GM21576 (cell line): Measurements from ENCODE around the gene ANO6.

Experiments used
- ATAC-seq: cut with Tn5 transposase; IDR thresholded peaks from one replicate; pipeline ENCODE4 v1.9.1; 2021; ENCODE audit warnings: mild to moderate bottlenecking, moderate library complexity; ENCODE audit not compliant: unreplicated experiment

ANO6 gene

GRCh38 chr12:45212064-45212463 is 3.8 kb upstream of the ANO6 start:
- no peak for ATAC-seq

DNA sequence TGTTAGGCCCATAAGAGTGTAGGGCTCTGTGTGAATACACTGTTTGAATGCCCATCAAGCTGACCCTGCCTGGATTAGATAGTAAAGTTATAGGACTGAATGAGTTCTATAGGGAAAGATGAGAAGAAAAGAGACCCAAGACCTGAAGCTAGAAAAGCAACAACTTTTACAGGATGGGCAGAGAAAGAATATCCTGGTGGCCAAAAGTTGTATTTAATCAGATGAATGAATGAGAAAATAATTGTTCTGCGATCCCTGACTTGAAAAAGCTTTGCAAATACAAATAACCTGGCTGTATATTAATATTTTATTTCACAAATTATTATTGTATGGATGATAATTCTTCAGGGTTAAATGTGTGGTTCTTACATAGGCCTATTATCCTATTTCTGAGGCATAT is 2.8 kb upstream of the ANO6 start:
- ATAC-seq = no peak

GRCh38 chr12:45214071-45214470 is 1.8 kb upstream of the ANO6 start:
- ATAC-seq = no peak

GRCh38 chr12:45214749-45215418 is 1.0 kb upstream of the ANO6 start:
- no peak for ATAC-seq

GRCh38 chr12:45216230-45216982 is 511 bp downstream of the ANO6 start:
- ATAC-seq = peak; percentile 41

DNA sequence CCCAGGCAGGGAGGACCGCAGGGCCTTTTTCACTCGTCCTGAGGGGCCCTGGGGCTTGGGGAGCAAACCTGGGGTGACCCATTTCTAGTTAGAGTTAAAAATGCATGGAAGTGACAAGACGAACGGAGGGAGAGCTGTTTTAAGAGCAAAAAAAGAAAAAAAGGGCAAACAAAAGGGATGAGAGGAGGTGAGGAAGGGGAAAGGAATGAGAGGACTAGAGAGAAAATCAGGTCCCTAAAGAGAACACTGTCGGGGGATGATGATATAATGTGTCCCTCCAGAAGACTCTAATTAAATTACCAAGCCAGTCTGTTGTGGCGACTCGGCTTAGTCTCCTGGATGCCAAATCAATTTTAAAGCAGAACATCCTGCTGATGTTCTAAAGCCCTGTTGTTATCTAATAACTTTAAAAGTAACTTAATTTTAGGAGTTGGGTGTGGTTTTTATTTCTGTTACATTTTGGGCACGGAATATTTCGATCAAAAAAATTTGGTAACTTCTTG is 1.1 kb downstream of the ANO6 start:
- no peak for ATAC-seq

DNA sequence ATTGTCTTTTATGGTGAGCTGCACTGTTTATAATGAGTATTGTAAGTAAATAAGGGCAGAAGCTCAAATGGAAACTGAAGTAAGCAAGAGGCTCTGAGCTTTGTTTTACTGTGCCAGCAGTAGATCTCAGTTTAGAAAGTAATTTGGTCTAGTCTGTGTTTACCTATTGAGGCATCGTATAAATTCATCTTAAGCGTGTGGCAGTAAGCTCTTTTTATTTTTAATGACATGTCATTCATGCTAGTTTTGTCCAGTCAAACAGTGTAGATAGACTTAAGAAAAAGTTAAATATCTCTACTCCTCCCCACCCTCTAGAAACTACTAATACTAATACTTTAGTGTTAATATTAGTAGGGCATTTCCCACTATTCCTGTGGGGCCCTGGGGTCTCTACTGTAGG is 2.0 kb downstream of the ANO6 start:
- no peak for ATAC-seq

DNA sequence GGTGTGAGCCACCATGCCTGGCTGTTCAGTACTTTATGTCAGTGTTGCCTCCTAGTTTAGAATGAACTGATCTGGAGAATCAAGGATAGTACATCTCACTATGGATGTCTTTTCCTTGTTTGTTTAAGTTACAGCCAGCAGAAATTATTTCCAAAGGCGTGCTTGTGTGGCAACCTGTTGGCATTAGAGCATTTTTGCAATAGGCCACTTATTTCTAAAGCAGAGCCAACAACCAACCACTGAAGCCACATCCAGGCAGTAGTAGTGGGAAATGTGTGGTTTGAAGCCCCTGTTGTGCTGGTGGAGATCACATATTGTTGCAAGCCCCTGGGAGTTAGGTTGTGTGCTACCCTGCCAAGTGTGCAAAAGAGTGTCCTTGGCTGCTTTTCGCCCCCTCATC is 3.7 kb downstream of the ANO6 start:
- no peak for ATAC-seq

DNA sequence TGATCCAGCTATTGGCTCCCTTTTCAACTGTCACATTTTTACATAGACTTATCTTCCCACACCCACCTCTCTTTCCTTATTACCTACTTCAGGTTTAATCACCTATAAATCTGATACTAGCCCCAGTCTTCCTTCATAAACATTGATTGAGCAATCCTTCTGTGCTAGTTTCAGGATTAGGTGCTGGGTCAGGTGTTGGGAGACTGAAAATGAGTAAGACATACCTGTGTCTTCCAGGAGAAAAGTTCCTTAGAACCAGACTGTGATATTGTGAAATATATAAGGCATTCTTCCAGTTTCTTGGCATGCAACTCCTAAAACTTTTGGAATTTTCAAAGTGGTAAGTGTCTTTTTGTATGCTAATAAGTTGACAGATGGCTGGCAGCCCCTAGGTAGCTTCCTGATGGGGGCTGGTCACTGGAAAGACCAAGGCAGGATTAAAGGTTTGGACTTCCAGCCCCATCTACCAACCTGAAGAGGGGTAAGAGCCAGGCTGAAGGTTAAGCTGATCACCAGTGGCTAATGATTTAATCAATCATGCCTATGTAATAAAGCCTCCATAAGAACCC is 4.6 kb downstream of the ANO6 start:
- no peak for ATAC-seq

GRCh38 chr12:45220969-45221368 is 5.1 kb downstream of the ANO6 start:
- no peak for ATAC-seq

GRCh38 chr12:45223868-45224267 is 8.0 kb downstream of the ANO6 start:
- no peak for ATAC-seq

- no peak for ATAC-seq
These were observed 8.4 kb downstream of the ANO6 start for GRCh38 chr12:45224311-45224710.

DNA sequence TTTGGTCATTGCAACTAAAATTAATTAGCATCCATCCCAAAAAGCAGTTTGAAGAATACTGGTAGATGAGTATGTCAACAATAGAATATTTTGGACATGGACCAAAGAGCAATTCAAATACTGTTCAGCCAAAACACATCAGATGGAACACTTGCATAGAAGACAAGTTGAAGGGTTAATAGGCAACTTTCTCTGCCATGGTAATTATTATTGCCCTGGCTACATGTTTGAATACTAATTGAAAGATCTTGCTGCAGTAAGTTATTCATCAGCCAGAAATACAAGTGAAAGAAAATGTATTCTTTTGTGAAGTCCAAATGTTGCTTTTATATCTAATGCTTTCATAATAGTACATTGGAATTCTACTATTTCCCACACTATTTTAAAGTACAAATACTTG is 10.1 kb downstream of the ANO6 start:
- ATAC-seq = no peak

DNA sequence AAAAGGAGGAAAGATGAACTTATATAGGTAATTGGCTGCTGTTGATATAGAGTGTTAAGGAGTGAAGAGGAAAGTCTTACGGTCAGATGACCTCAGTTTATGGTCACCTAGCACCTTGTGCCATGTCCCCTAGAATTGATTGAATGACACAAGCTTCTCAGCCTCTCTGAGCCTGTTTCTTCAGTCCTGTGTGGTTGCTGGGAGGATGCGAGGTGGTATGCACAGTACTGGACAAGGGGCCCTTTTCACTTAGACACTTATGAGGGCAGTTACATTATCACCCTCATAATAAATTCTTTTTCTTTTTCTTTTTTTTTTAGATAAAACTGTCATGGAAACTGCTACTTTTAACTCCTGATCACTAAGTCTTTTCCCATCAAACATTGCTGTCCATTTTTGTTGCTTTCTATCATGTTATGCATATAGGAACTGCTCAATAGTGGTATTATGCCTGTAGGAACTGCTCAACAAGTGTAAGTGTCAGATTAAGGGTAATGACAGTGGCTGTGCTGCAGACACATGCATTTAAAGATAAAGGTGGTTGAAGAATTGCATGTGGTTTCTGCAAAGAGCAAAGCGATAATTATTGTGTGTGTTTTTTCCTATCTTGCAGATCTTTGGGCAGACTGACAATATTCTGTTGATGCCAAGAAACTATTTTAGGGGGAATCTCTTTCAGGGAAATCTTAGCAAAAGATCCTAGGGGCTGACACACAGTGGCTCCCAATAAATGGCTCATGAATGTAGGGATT is 11.6 kb downstream of the ANO6 start:
- no peak for ATAC-seq

GRCh38 chr12:45231515-45232145 is 15.7 kb downstream of the ANO6 start:
- no peak for ATAC-seq

DNA sequence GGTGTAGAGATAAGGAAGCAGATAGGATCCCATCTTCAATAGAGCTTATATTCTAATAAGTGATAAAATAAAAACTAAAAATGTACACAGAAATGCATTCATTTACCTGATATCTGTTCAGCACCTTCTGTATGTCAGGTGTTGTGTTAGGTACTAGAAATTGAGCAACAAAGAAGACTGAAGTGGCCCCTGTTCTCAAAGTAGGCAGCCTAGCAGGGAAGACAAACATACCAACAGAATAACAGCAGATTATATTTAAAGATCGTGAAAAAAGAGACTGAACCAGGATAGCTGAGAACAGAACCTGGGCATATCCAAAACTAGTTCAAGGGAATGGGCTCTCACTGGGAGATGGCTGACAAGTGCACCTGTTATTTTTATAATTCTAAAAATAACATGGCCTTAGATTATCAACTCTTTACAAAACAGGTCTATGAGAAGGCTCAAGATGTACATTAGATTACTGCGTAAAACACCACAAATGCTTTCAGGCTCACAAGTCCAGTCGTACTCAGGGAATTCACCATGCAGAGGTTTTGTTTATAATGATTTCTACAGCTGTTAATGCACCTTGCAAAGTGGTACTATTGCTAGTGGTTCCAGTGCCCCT is 16.4 kb downstream of the ANO6 start:
- no peak for ATAC-seq

DNA sequence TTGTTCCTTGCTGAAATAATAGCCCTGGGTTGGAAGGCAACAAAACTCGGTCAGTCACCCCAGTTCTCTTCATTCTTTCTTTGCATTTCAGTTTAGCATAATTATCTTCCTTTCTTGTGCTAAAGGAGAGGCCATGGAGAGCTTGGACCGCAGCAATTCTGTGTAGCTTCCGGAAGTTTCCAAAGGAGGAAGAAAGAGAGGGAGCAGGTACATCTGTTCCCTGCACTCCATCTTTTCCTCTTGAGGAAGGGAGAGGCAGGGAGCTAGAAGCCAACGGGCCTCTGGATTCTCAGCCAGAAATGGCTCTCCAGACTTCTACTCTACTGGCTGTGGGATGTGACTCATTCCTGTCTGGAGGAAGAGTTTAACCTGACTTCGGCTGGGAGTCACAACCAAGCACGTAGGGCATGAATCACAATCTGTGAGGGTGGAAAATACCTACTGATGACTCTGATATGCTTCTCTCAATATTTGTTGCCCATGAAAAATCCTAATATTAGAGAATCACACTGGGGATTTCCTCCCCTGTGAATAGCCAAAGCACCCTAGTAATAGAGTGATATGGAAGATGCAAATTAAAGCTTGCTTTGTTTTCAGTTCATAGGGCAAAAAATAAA is 17.0 kb downstream of the ANO6 start:
- ATAC-seq = no peak

DNA sequence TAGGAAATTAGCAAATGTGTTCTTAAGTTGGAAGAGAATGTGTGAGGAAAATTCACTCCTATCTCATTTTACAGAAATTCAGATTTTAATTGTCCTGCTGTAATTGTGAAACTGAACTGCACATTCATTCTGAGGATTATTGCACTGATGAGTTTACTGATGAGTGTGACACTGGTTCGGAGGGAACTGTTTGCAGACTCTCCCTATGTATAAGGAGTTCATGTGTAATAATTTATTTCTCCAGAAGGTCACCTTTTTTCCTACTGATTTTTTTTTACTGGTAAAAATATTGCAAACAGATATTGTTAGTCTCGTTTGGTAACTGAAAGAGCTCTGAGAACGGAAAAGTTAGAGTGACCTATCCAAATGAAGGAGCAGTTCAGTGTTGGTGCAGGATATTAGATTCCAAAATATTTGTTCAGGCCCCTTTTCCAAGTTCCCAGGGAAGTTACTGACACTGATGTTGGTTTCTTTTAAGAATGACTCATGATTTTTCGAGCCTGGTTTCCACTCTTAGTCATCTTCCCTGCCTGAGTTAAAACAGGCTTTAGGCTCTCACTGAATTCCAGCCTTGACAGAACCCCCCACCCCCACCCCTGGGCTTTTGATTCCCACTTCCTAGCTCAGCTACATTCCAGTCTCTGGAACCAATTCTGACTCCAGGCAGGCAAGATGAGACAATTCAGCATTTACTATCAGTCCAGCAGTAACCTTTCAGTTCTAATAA is 18.4 kb downstream of the ANO6 start:
- ATAC-seq = no peak
